ENCODE results near the gene KMT2E.
"Not testable (repeated sequence)": the region's sequence is repeated elsewhere in the genome, so short reads cannot be mapped to it uniquely, and the experiment has no call there.

The KMT2E gene

GRCh38 chr7:105001652-105002184 lies 12.3 kb upstream of the KMT2E start:
- TF ChIP-seq, protein P1, sequence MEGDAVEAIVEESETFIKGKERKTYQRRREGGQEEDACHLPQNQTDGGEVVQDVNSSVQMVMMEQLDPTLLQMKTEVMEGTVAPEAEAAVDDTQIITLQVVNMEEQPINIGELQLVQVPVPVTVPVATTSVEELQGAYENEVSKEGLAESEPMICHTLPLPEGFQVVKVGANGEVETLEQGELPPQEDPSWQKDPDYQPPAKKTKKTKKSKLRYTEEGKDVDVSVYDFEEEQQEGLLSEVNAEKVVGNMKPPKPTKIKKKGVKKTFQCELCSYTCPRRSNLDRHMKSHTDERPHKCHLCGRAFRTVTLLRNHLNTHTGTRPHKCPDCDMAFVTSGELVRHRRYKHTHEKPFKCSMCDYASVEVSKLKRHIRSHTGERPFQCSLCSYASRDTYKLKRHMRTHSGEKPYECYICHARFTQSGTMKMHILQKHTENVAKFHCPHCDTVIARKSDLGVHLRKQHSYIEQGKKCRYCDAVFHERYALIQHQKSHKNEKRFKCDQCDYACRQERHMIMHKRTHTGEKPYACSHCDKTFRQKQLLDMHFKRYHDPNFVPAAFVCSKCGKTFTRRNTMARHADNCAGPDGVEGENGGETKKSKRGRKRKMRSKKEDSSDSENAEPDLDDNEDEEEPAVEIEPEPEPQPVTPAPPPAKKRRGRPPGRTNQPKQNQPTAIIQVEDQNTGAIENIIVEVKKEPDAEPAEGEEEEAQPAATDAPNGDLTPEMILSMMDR (IDR thresholded peaks at IDR 0.05; ENCODE audit: extremely low read depth, insufficient read depth, missing control alignments), result no peak
- in situ Hi-C loops (cut with MboI; ENCODE audit: low pct_unique_long_range_greater_than_20kb, low sequenced_read_pairs, unreplicated experiment), result no loop called here

GRCh38 chr7:105003275-105003674 lies 10.7 kb upstream of the KMT2E start:
- in situ Hi-C loops (cut with MboI; ENCODE audit: low pct_unique_long_range_greater_than_20kb, low sequenced_read_pairs, unreplicated experiment), result no loop called here
- TF ChIP-seq, protein P1 (IDR thresholded peaks at IDR 0.05; ENCODE audit: extremely low read depth, insufficient read depth, missing control alignments), result no peak
- no peak for DNase-seq (ENCODE audit: low spot score)

More at GRCh38 chr7:105001652-105002184, 12.3 kb upstream of the KMT2E start:
- no peak for DNase-seq (ENCODE audit: low spot score)

DNA sequence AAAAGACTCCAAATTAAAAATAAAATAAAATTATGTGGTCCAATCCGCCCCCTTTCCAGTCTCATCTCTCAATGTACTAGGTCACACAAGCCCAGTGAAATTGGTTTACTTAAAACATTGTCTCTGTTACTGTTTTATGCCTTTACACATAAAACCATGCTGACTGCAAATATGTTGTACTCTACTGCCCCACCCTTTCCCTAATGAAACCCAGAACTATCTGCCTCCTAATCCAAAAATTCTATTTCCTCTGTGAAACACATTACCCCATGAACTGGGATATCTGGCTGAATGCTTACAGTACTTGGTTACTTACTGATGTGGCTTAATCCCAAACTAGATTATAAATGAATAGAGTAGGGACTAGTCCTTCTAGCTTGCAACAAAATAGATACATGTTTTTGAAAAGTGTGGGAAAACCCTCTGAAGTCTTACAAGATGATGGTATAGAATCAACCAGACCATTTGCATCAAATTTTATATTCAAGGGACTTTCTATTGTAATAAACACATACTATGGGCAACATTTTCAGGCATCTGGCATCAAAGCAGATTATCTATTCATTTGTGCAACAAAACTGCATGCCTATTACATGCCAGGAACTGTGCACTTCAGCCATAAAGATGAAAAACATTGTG lies 10.0 kb upstream of the KMT2E start:
- TF ChIP-seq, protein P1 (IDR thresholded peaks at IDR 0.05; ENCODE audit: extremely low read depth, insufficient read depth, missing control alignments), result no peak
- no peak for DNase-seq (ENCODE audit: low spot score)
- in situ Hi-C loops (cut with MboI; ENCODE audit: low pct_unique_long_range_greater_than_20kb, low sequenced_read_pairs, unreplicated experiment), result no loop called here

DNA sequence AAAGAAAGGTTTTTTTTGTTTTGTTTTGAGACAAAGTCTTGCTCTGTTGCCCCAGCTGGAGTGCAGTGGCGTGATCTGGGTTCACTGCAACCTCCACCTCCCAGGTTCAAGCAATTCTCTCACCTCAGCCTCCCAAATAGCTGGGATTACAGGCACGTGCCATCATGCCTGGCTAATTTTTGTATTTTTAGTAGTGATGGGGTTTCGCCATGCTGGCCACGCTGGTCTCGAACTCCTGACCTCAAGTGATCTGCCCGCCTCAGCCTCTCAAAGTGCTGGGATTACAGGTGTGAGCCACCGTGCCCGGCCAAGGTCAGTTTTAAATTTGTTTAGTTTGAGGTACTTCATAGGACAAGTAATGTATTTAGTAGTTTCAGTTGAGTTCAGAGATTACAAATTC lies 9.0 kb upstream of the KMT2E start:
- DNase-seq (ENCODE audit: low spot score); in situ Hi-C loops (cut with MboI; ENCODE audit: low pct_unique_long_range_greater_than_20kb, low sequenced_read_pairs, unreplicated experiment): not testable (repeated sequence)

DNA sequence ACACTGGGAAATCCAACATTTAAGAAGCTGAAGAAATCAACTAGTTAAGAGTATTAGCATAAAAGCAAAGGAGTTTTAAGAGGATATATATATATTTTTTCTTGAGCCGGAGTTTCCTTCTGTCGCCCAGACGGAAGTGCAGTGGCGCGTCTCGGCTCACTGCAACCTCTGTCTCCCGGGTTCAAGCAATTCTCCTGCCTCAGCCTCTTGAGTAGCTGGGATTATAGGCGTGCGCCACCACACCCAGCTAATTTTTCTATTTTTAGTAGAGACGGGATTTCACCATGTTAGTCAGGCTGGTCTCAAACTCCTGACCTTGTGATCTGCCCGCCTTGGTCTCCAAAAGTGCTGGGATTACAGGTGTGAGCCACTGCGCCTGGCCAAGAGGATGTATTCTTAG lies 8.5 kb upstream of the KMT2E start:
- DNase-seq (ENCODE audit: low spot score); in situ Hi-C loops (cut with MboI; ENCODE audit: low pct_unique_long_range_greater_than_20kb, low sequenced_read_pairs, unreplicated experiment): not testable (repeated sequence)

GRCh38 chr7:105006367-105007136 lies 7.5 kb upstream of the KMT2E start:
- TF ChIP-seq, protein P1 (IDR thresholded peaks at IDR 0.05; ENCODE audit: extremely low read depth, insufficient read depth, missing control alignments), result no peak
- in situ Hi-C loops (cut with MboI; ENCODE audit: low pct_unique_long_range_greater_than_20kb, low sequenced_read_pairs, unreplicated experiment), result no loop called here
- DNase-seq (ENCODE audit: low spot score), result no peak

DNA sequence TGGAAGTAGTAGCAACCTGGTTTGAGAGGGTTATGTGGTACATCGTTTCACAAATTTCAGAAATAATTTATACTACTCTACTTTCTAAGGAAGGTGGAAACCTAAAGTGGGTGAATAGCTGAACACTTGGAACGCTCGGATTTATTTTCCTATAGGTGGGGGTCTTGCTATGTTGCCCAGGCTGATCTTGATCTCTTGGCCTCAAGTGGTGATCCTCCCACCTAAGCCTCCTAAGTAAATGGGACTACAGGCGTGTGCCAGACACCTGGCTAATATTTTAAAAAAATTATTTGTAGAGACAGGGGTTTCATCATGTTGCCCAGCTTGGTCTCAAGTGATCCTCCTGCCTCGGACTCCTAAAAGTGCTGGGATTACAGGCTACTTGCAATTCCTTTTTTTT lies 6.7 kb upstream of the KMT2E start:
- no peak for DNase-seq (ENCODE audit: low spot score)
- TF ChIP-seq, protein P1 (IDR thresholded peaks at IDR 0.05; ENCODE audit: extremely low read depth, insufficient read depth, missing control alignments), result no peak
- in situ Hi-C loops (cut with MboI; ENCODE audit: low pct_unique_long_range_greater_than_20kb, low sequenced_read_pairs, unreplicated experiment), result no loop called here
